GM21529 (cell line): ENCODE data around the gene MAP3K1.
A peak's percentile ranks its signal among the peaks of the same experiment; 100 is the strongest.
"Not testable (repeated sequence)": the region's sequence is repeated elsewhere in the genome, so short reads cannot be mapped to it uniquely, and the experiment has no call there.

Source experiments
- ATAC-seq: cut with Tn5 transposase; IDR thresholded peaks from one replicate; pipeline ENCODE4 v1.9.1; 2021; ENCODE audit not compliant: unreplicated experiment

Gene MAP3K1

GRCh38 chr5:56814963-56815657, at the start of gene MAP3K1:
Gene MAP3K1, plus strand, starts transcription at chr5:56815549. Its CDS starts 25 bp downstream, at chr5:56815574.
- ATAC-seq = peak; percentile 51

GRCh38 chr5:56766926-56767325, 48.4 kb upstream of the MAP3K1 start:
- ATAC-seq = no peak

- ATAC-seq = no peak
Observed at GRCh38 chr5:56769875-56770604, 45.3 kb upstream of the MAP3K1 start.

GRCh38 chr5:56772767-56773166, 42.6 kb upstream of the MAP3K1 start:
- no peak for ATAC-seq

GRCh38 chr5:56774957-56775356, 40.4 kb upstream of the MAP3K1 start:
- ATAC-seq = no peak

- ATAC-seq = not testable (repeated sequence)
Observed at GRCh38 chr5:56776212-56776846, 39.0 kb upstream of the MAP3K1 start.

- ATAC-seq = no peak
Observed at GRCh38 chr5:56783261-56783660, 32.1 kb upstream of the MAP3K1 start.

GRCh38 chr5:56786346-56786745, 29.0 kb upstream of the MAP3K1 start:
- no peak for ATAC-seq

GRCh38 chr5:56791396-56791795, 24.0 kb upstream of the MAP3K1 start:
- peak; percentile 97 for ATAC-seq

- no peak for ATAC-seq
Observed at GRCh38 chr5:56798521-56798920, 16.8 kb upstream of the MAP3K1 start.

GRCh38 chr5:56800186-56800585, 15.2 kb upstream of the MAP3K1 start:
- no peak for ATAC-seq

- ATAC-seq = no peak
Observed at GRCh38 chr5:56801256-56801655, 14.1 kb upstream of the MAP3K1 start.

GRCh38 chr5:56802205-56802604, 13.1 kb upstream of the MAP3K1 start:
- ATAC-seq = no peak

- ATAC-seq = no peak
Observed at GRCh38 chr5:56803025-56803424, 12.3 kb upstream of the MAP3K1 start.

GRCh38 chr5:56803894-56804293, 11.5 kb upstream of the MAP3K1 start:
- no peak for ATAC-seq

- no peak for ATAC-seq
Observed at GRCh38 chr5:56807679-56808078, 7.7 kb upstream of the MAP3K1 start.

GRCh38 chr5:56808211-56808610, 7.1 kb upstream of the MAP3K1 start:
- ATAC-seq = no peak

GRCh38 chr5:56810826-56811225, 4.5 kb upstream of the MAP3K1 start:
- no peak for ATAC-seq

- ATAC-seq = no peak
Observed at GRCh38 chr5:56812110-56812509, 3.2 kb upstream of the MAP3K1 start.

- no peak for ATAC-seq
Observed at GRCh38 chr5:56813302-56813701, 2.0 kb upstream of the MAP3K1 start.

GRCh38 chr5:56814361-56814962, 887 bp upstream of the MAP3K1 start:
- peak; percentile 0 for ATAC-seq
